ENCODE results near the gene NOM1. TPM values are rescaled to one million over a fixed set of nuclear protein-coding genes. Genes with fewer than 3 reads are reported as not detected.
A peak's percentile ranks its signal among the peaks of the same experiment; 100 is the strongest.
"Not testable (repeated sequence)": the region's sequence is repeated elsewhere in the genome, so short reads cannot be mapped to it uniquely, and the experiment has no call there.

The NOM1 gene, protein sequence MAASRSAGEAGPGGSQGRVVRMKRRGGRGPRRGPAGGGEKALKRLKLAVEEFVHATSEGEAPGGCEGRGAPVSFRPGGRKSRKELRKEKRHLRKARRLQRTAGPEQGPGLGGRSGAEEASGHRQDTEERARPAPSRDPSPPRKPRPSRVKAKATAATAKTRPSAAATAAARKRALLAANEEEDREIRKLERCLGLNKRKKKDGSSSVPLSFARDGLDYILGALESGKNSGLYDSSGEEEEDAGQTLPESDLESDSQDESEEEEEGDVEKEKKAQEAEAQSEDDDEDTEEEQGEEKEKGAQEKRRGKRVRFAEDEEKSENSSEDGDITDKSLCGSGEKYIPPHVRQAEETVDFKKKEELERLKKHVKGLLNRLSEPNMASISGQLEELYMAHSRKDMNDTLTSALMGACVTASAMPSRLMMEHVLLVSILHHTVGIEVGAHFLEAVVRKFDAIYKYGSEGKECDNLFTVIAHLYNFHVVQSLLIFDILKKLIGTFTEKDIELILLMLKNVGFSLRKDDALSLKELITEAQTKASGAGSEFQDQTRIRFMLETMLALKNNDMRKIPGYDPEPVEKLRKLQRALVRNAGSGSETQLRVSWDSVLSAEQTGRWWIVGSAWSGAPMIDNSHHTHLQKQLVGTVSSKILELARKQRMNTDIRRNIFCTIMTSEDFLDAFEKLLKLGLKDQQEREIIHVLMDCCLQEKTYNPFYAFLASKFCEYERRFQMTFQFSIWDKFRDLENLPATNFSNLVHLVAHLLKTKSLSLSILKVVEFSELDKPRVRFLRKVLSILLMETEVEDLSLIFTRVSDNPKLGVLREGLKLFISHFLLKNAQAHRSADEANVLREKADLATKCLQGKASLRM
- total RNA-seq (2014; rRNA removed; shearing (Covaris generic); ENCODE audit: low replicate concordance): 18.4 and 25.0 TPM in 2 replicates

DNA sequence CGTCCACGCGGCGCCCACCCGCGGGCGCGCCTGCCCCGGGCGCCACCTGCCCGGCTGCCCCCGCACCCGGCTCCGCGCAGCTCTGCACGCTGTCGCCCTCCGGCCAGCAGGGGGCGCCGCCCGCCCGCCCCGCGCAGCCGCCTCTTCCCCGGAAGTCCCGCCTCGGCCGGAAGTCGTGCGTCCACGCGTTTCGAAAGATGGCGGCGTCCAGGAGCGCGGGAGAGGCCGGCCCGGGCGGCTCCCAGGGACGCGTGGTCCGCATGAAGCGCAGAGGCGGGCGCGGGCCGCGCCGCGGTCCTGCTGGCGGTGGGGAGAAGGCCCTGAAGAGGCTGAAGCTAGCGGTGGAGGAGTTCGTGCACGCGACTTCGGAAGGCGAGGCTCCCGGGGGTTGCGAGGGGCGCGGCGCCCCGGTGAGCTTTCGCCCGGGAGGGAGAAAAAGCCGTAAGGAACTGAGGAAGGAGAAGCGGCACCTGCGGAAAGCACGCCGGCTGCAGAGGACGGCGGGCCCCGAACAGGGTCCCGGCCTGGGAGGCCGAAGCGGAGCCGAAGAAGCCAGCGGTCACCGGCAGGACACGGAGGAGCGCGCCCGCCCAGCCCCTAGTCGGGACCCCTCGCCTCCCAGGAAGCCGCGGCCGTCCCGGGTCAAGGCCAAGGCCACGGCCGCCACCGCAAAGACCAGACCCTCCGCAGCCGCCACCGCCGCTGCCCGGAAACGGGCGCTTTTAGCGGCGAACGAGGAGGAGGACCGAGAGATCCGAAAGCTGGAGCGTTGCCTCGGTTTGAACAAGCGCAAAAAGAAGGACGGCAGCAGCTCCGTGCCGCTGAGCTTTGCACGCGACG is at the start of gene NOM1:
NOM1 (plus strand) TSS at position 172 of the 840 bp plus-strand sequence; CDS start at position 198, 26 bp downstream.
- Histone ChIP-seq H3K9me3 (ENCODE audit: low read length) (no peaks in the 10 kb centered on the region), H3K4me2 (ENCODE audit: low read depth, low read length, poor library complexity, severe bottlenecking) (peak within 1 kb of the TSS; percentile 99), H3K27ac (ENCODE audit: low read length) (peak within 1 kb of the TSS; percentile 21; the same call in 1 of the 2 replicates), H2AFZ (ENCODE audit: low read length) (peak within 1 kb of the TSS; percentile 89), H3K9ac (ENCODE audit: low read length) (peak within 1 kb of the TSS; percentile 94), H3K4me1 (ENCODE audit: low read length) (peaks cover 24% of the 10 kb centered on the region), H3K4me3 (ENCODE audit: low read length) (peak within 1 kb of the TSS; percentile 94), H3K27me3 (ENCODE audit: low read length) (no peaks in the 10 kb centered on the region), H3K36me3 (ENCODE audit: insufficient read depth, low read length) (peaks cover 24% of the 10 kb centered on the region), H3K9me2 (replicated peaks; ENCODE audit: insufficient read depth, low read length) (no peaks in the 10 kb centered on the region), H4K20me1 (ENCODE audit: insufficient read depth, low read depth, low read length) (peaks cover 31% of the 10 kb centered on the region), H3K79me2 (ENCODE audit: low read length) (peaks cover 52% of the 10 kb centered on the region)
- DNase-seq: peak; percentile 97

DNA sequence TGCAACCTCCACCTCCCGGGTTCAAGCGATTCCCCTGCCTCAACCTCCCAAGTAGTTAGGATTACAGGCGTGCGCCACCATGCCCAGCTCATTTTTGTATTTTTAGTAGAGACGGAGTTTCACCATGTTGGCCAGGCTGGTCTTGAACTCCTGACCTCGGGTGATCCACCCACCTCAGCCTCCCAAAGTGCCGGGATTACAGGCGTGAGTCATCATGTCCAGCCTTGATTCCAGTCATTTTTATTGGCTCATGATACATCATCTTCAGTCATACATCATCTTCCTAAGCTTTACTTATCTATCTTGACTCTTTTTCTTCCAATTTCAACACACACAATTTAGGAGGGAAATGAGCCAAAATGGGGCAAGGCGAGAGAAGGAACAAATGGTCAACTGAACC is 49.4 kb upstream of the NOM1 start:
- H3K9ac ChIP-seq (ENCODE audit: low read length); H3K36me3 ChIP-seq (ENCODE audit: insufficient read depth, low read length); H3K4me3 ChIP-seq (ENCODE audit: low read length); H3K4me1 ChIP-seq (ENCODE audit: low read length); H2AFZ ChIP-seq (ENCODE audit: low read length); H3K27me3 ChIP-seq (ENCODE audit: low read length); H3K79me2 ChIP-seq (ENCODE audit: low read length); H3K9me2 ChIP-seq (replicated peaks; ENCODE audit: insufficient read depth, low read length); H3K4me2 ChIP-seq (ENCODE audit: low read depth, low read length, poor library complexity, severe bottlenecking); H4K20me1 ChIP-seq (ENCODE audit: insufficient read depth, low read depth, low read length); H3K27ac ChIP-seq (ENCODE audit: low read length); H3K9me3 ChIP-seq (ENCODE audit: low read length); DNase-seq: not testable (repeated sequence)

DNA sequence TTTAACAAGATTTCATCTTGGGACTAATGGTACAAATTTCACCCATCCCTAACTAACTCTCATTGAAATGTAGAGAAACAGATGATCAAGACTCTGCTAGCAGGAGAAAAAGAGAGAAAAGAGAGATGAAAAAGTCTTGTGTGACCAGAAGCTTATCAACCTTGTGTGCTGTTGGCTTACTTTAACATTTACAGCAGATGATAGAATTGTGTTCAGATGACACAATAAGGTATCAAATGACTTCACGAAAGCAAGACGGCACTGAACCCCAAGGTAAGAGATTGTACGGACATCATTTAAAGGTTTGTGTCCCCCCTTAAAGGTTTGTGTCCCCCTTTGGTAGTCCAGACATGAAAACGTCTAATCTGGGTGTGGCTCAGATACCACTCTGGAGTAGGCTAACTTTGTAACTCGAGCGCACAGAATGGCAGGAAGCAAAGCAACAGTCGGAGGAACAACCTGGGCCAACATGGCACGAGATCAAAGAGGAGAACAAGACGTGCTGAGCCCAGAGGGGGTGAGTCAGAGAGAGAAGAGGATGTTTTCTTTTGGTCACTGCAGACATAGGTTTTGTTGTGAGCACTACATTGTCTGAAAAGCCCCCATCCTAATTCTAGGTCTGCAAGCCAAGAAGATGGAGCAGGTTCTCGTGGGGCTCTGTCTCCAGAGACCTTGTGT is 46.1 kb upstream of the NOM1 start:
- Histone ChIP-seq H3K27ac (ENCODE audit: low read length) (no peak overlapping the region), H2AFZ (ENCODE audit: low read length) (no peak overlapping the region), H3K36me3 (ENCODE audit: insufficient read depth, low read length) (no peaks in the 10 kb centered on the region), H3K4me3 (ENCODE audit: low read length) (no peak overlapping the region), H3K4me1 (ENCODE audit: low read length) (no peaks in the 10 kb centered on the region), H4K20me1 (ENCODE audit: insufficient read depth, low read depth, low read length) (no peaks in the 10 kb centered on the region), H3K9me2 (replicated peaks; ENCODE audit: insufficient read depth, low read length) (no peaks in the 10 kb centered on the region), H3K9ac (ENCODE audit: low read length) (no peak overlapping the region), H3K79me2 (ENCODE audit: low read length) (no peaks in the 10 kb centered on the region), H3K4me2 (ENCODE audit: low read depth, low read length, poor library complexity, severe bottlenecking) (no peak overlapping the region), H3K9me3 (ENCODE audit: low read length) (no peaks in the 10 kb centered on the region), H3K27me3 (ENCODE audit: low read length) (no peaks in the 10 kb centered on the region)
- DNase-seq: no peak

DNA sequence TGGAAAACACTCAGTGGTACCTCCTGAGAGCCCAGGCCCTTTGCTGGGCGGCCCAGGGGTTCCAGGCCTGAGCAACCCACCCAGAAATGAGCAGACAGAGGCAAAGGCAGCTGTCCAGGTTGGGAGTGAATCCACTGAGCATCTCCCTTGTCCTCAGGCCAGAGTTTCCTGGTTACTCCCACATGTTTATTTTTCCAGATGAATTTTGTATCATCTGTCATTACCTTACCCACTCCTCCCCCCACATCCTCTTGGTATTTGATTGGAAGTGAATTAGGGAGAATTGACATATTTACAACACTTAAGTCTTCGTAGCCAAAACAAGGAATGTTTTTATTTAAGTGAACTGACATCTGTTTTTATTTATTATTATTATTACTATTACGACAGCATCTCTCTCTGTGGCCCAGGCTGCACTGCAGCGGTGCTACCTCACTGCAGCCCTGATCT is 43.3 kb upstream of the NOM1 start:
- Histone ChIP-seq H3K9me3 (ENCODE audit: low read length) (no peaks in the 10 kb centered on the region), H3K4me1 (ENCODE audit: low read length) (no peaks in the 10 kb centered on the region), H3K36me3 (ENCODE audit: insufficient read depth, low read length) (no peaks in the 10 kb centered on the region), H2AFZ (ENCODE audit: low read length) (no peak overlapping the region), H3K4me3 (ENCODE audit: low read length) (no peak overlapping the region), H3K9me2 (replicated peaks; ENCODE audit: insufficient read depth, low read length) (no peaks in the 10 kb centered on the region), H3K4me2 (ENCODE audit: low read depth, low read length, poor library complexity, severe bottlenecking) (no peak overlapping the region), H3K79me2 (ENCODE audit: low read length) (no peaks in the 10 kb centered on the region), H3K27me3 (ENCODE audit: low read length) (no peaks in the 10 kb centered on the region), H3K9ac (ENCODE audit: low read length) (no peak overlapping the region), H3K27ac (ENCODE audit: low read length) (no peak overlapping the region), H4K20me1 (ENCODE audit: insufficient read depth, low read depth, low read length) (no peaks in the 10 kb centered on the region)
- no peak for DNase-seq

DNA sequence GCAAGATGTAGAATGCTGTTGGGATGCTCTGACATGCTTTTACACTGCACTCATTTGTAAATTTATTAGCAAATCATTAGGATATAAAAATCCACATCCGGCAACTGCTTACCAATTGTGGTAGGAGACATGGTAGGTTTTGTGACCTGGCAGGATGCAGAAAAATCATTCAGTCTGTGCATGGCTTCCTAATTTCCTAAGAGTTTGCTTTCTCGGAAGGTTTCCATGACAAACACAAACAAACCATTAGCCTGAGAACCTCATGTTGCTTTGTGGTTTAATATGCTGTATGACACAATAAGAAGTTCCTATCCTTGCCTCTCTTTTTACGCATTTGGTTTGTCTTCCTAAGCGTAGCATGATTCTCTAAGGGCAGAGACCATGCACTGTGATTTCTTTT is 41.9 kb upstream of the NOM1 start:
- no peak for DNase-seq
- no peak overlapping the region for H3K27ac ChIP-seq (ENCODE audit: low read length)
- H3K4me2 ChIP-seq (ENCODE audit: low read depth, low read length, poor library complexity, severe bottlenecking): no peak overlapping the region
- no peak overlapping the region for H2AFZ ChIP-seq (ENCODE audit: low read length)
- H3K4me3 ChIP-seq (ENCODE audit: low read length): no peak overlapping the region
- H3K9me3 ChIP-seq (ENCODE audit: low read length): no peaks in the 10 kb centered on the region
- H3K79me2 ChIP-seq (ENCODE audit: low read length): no peaks in the 10 kb centered on the region
- no peaks in the 10 kb centered on the region for H3K9me2 ChIP-seq (replicated peaks; ENCODE audit: insufficient read depth, low read length)
- no peaks in the 10 kb centered on the region for H3K36me3 ChIP-seq (ENCODE audit: insufficient read depth, low read length)
- H3K4me1 ChIP-seq (ENCODE audit: low read length): no peaks in the 10 kb centered on the region
- no peaks in the 10 kb centered on the region for H4K20me1 ChIP-seq (ENCODE audit: insufficient read depth, low read depth, low read length)
- no peaks in the 10 kb centered on the region for H3K27me3 ChIP-seq (ENCODE audit: low read length)
- H3K9ac ChIP-seq (ENCODE audit: low read length): no peak overlapping the region

DNA sequence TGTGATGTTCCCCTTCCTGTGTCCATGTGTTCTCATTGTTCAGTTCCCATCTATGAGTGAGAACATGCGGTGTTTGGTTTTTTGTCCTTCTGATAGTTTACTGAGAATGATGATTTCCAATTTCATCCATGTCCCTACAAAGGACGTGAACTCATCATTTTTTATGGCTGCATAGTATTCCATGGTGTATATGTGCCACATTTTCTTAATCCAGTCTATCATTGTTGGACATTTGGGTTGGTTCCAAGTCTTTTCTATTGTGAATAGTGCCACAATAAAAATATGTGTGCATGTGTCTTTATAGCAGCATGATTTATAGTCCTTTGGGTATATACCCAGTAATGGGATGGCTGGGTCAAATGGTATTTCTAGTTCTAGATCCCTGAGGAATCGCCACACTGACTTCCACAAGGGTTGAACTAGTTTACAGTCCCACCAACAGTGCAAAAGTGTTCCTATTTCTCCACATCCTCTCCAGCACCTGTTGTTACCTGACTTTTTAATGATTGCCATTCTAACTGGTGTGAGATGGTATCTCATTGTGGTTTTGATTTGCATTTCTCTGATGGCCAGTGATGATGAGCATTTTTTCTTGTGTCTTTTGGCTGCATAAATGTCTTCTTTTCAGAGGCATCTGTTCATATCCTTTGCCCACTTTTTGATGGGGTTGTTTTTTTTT is 39.8 kb upstream of the NOM1 start:
- not testable (repeated sequence) for H3K9me2 ChIP-seq (replicated peaks; ENCODE audit: insufficient read depth, low read length); H2AFZ ChIP-seq (ENCODE audit: low read length); H3K4me2 ChIP-seq (ENCODE audit: low read depth, low read length, poor library complexity, severe bottlenecking); H3K4me3 ChIP-seq (ENCODE audit: low read length); H3K27ac ChIP-seq (ENCODE audit: low read length); H3K79me2 ChIP-seq (ENCODE audit: low read length); H3K36me3 ChIP-seq (ENCODE audit: insufficient read depth, low read length); H3K27me3 ChIP-seq (ENCODE audit: low read length); H3K4me1 ChIP-seq (ENCODE audit: low read length); DNase-seq; H3K9ac ChIP-seq (ENCODE audit: low read length); H4K20me1 ChIP-seq (ENCODE audit: insufficient read depth, low read depth, low read length); H3K9me3 ChIP-seq (ENCODE audit: low read length)

DNA sequence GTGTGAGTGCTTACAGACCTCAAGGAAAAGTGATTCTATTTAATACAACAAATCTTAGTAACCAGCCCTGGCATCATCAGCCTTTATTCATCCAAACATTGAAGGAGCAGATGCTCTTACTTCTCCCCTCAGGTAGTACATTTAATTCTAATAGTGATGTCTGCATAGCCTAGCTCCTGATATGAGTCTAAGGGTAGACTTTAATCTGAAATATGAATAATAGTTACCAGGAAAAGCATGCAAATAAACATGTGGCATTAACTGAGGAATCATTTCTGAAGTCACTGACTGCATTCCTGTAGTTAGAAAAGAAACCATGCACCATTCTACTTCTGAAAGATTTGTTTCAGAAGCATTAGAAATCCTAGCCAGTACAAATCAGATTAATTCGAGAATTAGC is 30.9 kb upstream of the NOM1 start:
- Histone ChIP-seq H3K4me3 (ENCODE audit: low read length) (no peak overlapping the region), H3K9ac (ENCODE audit: low read length) (no peak overlapping the region), H3K4me2 (ENCODE audit: low read depth, low read length, poor library complexity, severe bottlenecking) (no peak overlapping the region), H3K79me2 (ENCODE audit: low read length) (no peaks in the 10 kb centered on the region), H2AFZ (ENCODE audit: low read length) (no peak overlapping the region), H3K27ac (ENCODE audit: low read length) (no peak overlapping the region), H3K4me1 (ENCODE audit: low read length) (no peaks in the 10 kb centered on the region), H3K9me2 (replicated peaks; ENCODE audit: insufficient read depth, low read length) (no peaks in the 10 kb centered on the region), H4K20me1 (ENCODE audit: insufficient read depth, low read depth, low read length) (no peaks in the 10 kb centered on the region), H3K36me3 (ENCODE audit: insufficient read depth, low read length) (no peaks in the 10 kb centered on the region), H3K27me3 (ENCODE audit: low read length) (0 out of 2 replicates have a peak, but pooled peaks cover 2% of the 10 kb centered on the region), H3K9me3 (ENCODE audit: low read length) (no peaks in the 10 kb centered on the region)
- no peak for DNase-seq
